IMR-90 (cell line): ENCODE results near the gene ECT2. TPM values are rescaled to one million over a fixed set of nuclear protein-coding genes. Genes with fewer than 3 reads are reported as not detected.

ENCODE experiments used
- ATAC-seq: fragments of 200-7000 bp; cut with Tn5 transposase; 2 replicates; pipeline ENCODE4 v1.9.1; 2020; ENCODE audit warnings: low read depth, mild to moderate bottlenecking, moderate library complexity
- BruUV-seq: library from RNA; stranded (reverse); fragments of 400-500 nt; replicated peaks from 2 replicates; lab custom pipeline; 2021; lab: Mats Ljungman, UMichigan
- CTCF ChIA-PET: fragments of 300-600 bp; formaldehyde crosslinking; extraction: SDS; loops from one replicate; lab custom pipeline; 2021; ENCODE audit warnings: antibody characterized with exemption; lab: Yijun Ruan, JAX
- POLR2A ChIA-PET: fragments of 300-600 bp; sonication (Branson Sonifier 250); formaldehyde crosslinking; loops from one replicate; lab custom pipeline; 2022; ENCODE audit warnings: antibody characterized with exemption; ENCODE audit not compliant: unreplicated experiment; lab: Charles Lee
- DNase-seq: peaks from one replicate; pipeline ENCODE4 v3.0.0; 2013
- H2AFZ ChIP-seq: replicated peaks from 2 replicates; pipeline ENCODE3; 2013; ENCODE audit warnings: low read length, mild to moderate bottlenecking; ENCODE audit not compliant: poor library complexity
- H2AK5ac ChIP-seq: 2 replicates; pipeline ENCODE4 v1.6.1; 2013; ENCODE audit warnings: low read depth, low read length, inconsistent platforms
- H2AK9ac ChIP-seq: replicated peaks from 2 replicates; pipeline ENCODE3; 2013; ENCODE audit warnings: mild to moderate bottlenecking, low read depth, low read length, moderate library complexity; ENCODE audit not compliant: poor library complexity
- H2BK120ac ChIP-seq: 2 replicates; pipeline ENCODE4 v1.6.1; 2013; ENCODE audit warnings: low read depth, low read length, inconsistent platforms
- H2BK15ac ChIP-seq: 3 replicates; pipeline ENCODE4 v1.6.1; 2013; ENCODE audit warnings: low read depth, low read length, inconsistent platforms
- H2BK20ac ChIP-seq: 2 replicates; pipeline ENCODE4 v1.6.1; 2013; ENCODE audit warnings: low read depth, mild to moderate bottlenecking, inconsistent platforms, low read length, moderate library complexity
- H2BK5ac ChIP-seq: 2 replicates; pipeline ENCODE4 v1.6.1; 2013; ENCODE audit warnings: mild to moderate bottlenecking, low read depth, low read length, inconsistent platforms; ENCODE audit not compliant: poor library complexity, severe bottlenecking
- H3K14ac ChIP-seq: replicated peaks from 2 replicates; pipeline ENCODE4 v1.6.1; 2013; ENCODE audit warnings: low read depth, low read length, inconsistent platforms
- H3K18ac ChIP-seq: 2 replicates; pipeline ENCODE4 v1.6.1; 2013; ENCODE audit warnings: low read depth, low read length, control low read depth
- H3K23ac ChIP-seq: 2 replicates; pipeline ENCODE4 v1.6.1; 2013; ENCODE audit warnings: low read depth, low read length, inconsistent platforms
- H3K27ac ChIP-seq: 2 replicates; pipeline ENCODE4 v1.5.1; 2013; ENCODE audit warnings: mild to moderate bottlenecking, control low read depth, low read length; ENCODE audit not compliant: insufficient read depth
- H3K27me3 ChIP-seq: 2 replicates; pipeline ENCODE4 v1.6.1; 2013; ENCODE audit warnings: low read length; ENCODE audit not compliant: control insufficient read depth, insufficient read depth
- H3K36me3 ChIP-seq: 2 replicates; pipeline ENCODE4 v1.6.1; 2013; ENCODE audit warnings: low read length, mixed read lengths; ENCODE audit not compliant: control insufficient read depth, insufficient read depth
- H3K4ac ChIP-seq: 2 replicates; pipeline ENCODE4 v1.6.1; 2013; ENCODE audit warnings: low read depth, low read length, inconsistent platforms
- H3K4me1 ChIP-seq: 2 replicates; pipeline ENCODE4 v1.6.1; 2013; ENCODE audit warnings: low read length, mixed read lengths; ENCODE audit not compliant: control insufficient read depth, insufficient read depth
- H3K4me2 ChIP-seq: 2 replicates; pipeline ENCODE4 v1.6.1; 2013; ENCODE audit warnings: low read depth, mild to moderate bottlenecking, control low read depth, low read length, moderate library complexity
- H3K4me3 ChIP-seq: 2 replicates; pipeline ENCODE4 v1.5.1; 2013; ENCODE audit warnings: low read depth, mild to moderate bottlenecking, control low read depth, low read length, moderate library complexity; ENCODE audit not compliant: insufficient read depth
- H3K56ac ChIP-seq: 2 replicates; pipeline ENCODE4 v1.6.1; 2013; ENCODE audit warnings: low read length, inconsistent platforms; ENCODE audit not compliant: insufficient read depth; ENCODE audit errors: extremely low read depth
- H3K79me1 ChIP-seq, 2 experiments: 2 replicates each; pipeline ENCODE4 v1.6.1; 2013; ENCODE audit warnings: low read length in 2 of 2, inconsistent platforms in 1 of 2, low read depth in 1 of 2
- H3K9ac ChIP-seq: 2 replicates; pipeline ENCODE4 v1.6.1; 2013; ENCODE audit warnings: low read depth, low read length, control low read depth
- H3K9me1 ChIP-seq: 2 replicates; pipeline ENCODE4 v1.6.1; 2013; ENCODE audit warnings: low read length, inconsistent platforms; ENCODE audit not compliant: insufficient read depth
- H3K9me3 ChIP-seq: 2 replicates; pipeline ENCODE4 v1.6.1; 2013; ENCODE audit warnings: low read length; ENCODE audit not compliant: control insufficient read depth, insufficient read depth
- H4K20me1 ChIP-seq: 2 replicates; pipeline ENCODE4 v1.6.1; 2013; ENCODE audit warnings: low read length, inconsistent platforms; ENCODE audit not compliant: insufficient read depth
- H4K5ac ChIP-seq: 2 replicates; pipeline ENCODE4 v1.6.1; 2013; ENCODE audit warnings: mild to moderate bottlenecking, low read depth, low read length, control low read depth
- H4K8ac ChIP-seq, 2 experiments: 2 replicates each; pipeline ENCODE4 v1.6.1; 2013; ENCODE audit warnings: low read depth in 2 of 2, low read length in 2 of 2, control low read depth in 1 of 2, inconsistent platforms in 1 of 2
- H4K91ac ChIP-seq: 2 replicates; pipeline ENCODE4 v1.6.1; 2013; ENCODE audit warnings: low read depth, low read length, inconsistent platforms; ENCODE audit not compliant: insufficient read depth
- CEBPB ChIP-seq: IDR thresholded peaks from 2 replicates; pipeline ENCODE4 v1.6.1; 2012; ENCODE audit warnings: low read depth, low read length, improper control_type of control experiment
- FOS ChIP-seq: fragments of 150-350 bp; IDR thresholded peaks from 2 replicates; pipeline ENCODE4 v1.6.1; 2016; ENCODE audit warnings: low read depth, low read length
- MAZ ChIP-seq: IDR thresholded peaks from 2 replicates; pipeline ENCODE4 v1.6.1; 2012; ENCODE audit warnings: low read depth, mild to moderate bottlenecking, low read length, improper control_type of control experiment, moderate library complexity, borderline replicate concordance
- MXI1 ChIP-seq: IDR thresholded peaks from 2 replicates; pipeline ENCODE4 v1.6.1; 2012; ENCODE audit warnings: low read depth, mild to moderate bottlenecking, low read length, moderate library complexity, borderline replicate concordance
- NFE2L2 ChIP-seq: fragments of 150-350 bp; IDR thresholded peaks from 2 replicates; pipeline ENCODE4 v1.6.1; 2016; ENCODE audit warnings: low read depth, mild to moderate bottlenecking, low read length
- POLR2A ChIP-seq: IDR thresholded peaks from 2 replicates; pipeline ENCODE4 v1.6.1; 2012; ENCODE audit warnings: mild to moderate bottlenecking, low read depth, low read length
- RAD21 ChIP-seq: IDR thresholded peaks from 2 replicates; pipeline ENCODE4 v1.6.1; 2012; ENCODE audit warnings: low read length, improper control_type of control experiment
- RCOR1 ChIP-seq: IDR thresholded peaks from 2 replicates; pipeline ENCODE4 v1.6.1; 2012; ENCODE audit warnings: mild to moderate bottlenecking, low read length, improper control_type of control experiment; ENCODE audit not compliant: insufficient replicate concordance
- SMC3 ChIP-seq: fragments of 150-350 bp; IDR thresholded peaks from 2 replicates; pipeline ENCODE4 v1.6.1; 2016; ENCODE audit warnings: low read depth, mild to moderate bottlenecking, antibody characterized with exemption, low read length, moderate library complexity
- WGBS, 2 experiments: methylation state at CpG; one replicate each; pipeline versions ENCODE4 v1.1.5 to v1.1.7; 2013; ENCODE audit warnings: missing lambda C conversion rate in 2 of 2; ENCODE audit not compliant: insufficient read length in 1 of 2; ENCODE audit errors: extremely low coverage in 2 of 2; 5-methylcytosine and 5-hydroxymethylcytosine counted together
- dilution Hi-C: fragments of 300-500 bp; cut with HindIII; formaldehyde crosslinking; loops from one replicate; pipeline ENCODE4 v1.14.3; 2018; ENCODE audit warnings: low sequenced_read_pairs; ENCODE audit not compliant: unreplicated experiment
- in situ Hi-C: fragments of 300-500 bp; cut with MboI; formaldehyde crosslinking; loops from 3 replicates; pipeline ENCODE4 v1.14.3; 2019; ENCODE audit warnings: low sequenced_read_pairs, inconsistent platforms, mixed read lengths
- intact Hi-C: fragments of 100-400 bp; cut with micrococcal nuclease; formaldehyde crosslinking; loops from 2 replicates; pipeline ENCODE4 v1.10.0; 2022
- polyA plus RNA-seq, 3 experiments: library from polyadenylated mRNA; depleted of rRNA; stranded (reverse); fragments of >200 nt; gene quantifications; 2 replicates each; pipeline ENCODE4 v1.2.3, GENCODE V29; 2012; ENCODE audit warnings: low replicate concordance in 1 of 3
- total RNA-seq: library from RNA; depleted of rRNA; stranded (reverse); fragments of >200 nt; gene quantifications from 2 replicates; pipeline ENCODE4 v1.2.3, GENCODE V29; 2012
- TF ChIP-seq, protein P1 (sequence below): fragments of 150-350 bp; IDR thresholded peaks from 2 replicates; pipeline ENCODE4 v1.6.1; 2016; ENCODE audit warnings: low read depth, mild to moderate bottlenecking, low read length, moderate library complexity, borderline replicate concordance

Gene ECT2
- total and polyA plus RNA-seq, 2 of the 4 experiments (the other 2 are of a cell fraction) = 18.1 to 37.8 TPM

DNA sequence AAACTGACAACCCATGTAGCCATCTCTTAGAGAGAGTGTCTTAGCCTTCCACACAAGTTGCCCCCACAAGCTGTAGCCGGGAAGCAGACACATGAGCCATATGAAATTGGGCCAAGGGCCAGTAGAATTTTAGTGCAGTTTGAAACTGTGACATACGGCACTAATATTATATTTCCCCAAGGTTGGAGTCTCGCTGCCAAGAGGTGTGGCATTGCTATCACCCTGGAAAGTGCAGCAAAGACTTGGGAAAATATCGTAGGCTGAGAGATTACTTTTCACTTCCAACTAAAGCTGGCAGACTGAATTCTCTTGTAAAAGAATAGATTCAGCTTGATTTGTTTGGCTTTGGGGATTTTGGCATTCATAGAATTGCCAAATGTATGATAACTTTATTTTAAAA, 89.2 kb downstream of the ECT2 start:
- Histone ChIP-seq H3K23ac (no peak overlapping the region), H3K9me1 (no peaks in the 10 kb centered on the region), H3K27me3 (peaks cover 13% of the 10 kb centered on the region), H3K9me3 (no peaks in the 10 kb centered on the region), H2AK5ac (no peak overlapping the region), H4K91ac (no peak overlapping the region), H2BK20ac (no peak overlapping the region), H3K18ac (no peak overlapping the region), H3K27ac (no peak overlapping the region), H3K4me1 (no peaks in the 10 kb centered on the region), H2BK5ac (no peak overlapping the region), H4K5ac (no peak overlapping the region), H3K4me3 (no peak overlapping the region), H3K9ac (no peak overlapping the region), H3K14ac (no peak overlapping the region), H2BK15ac (no peak overlapping the region), H3K4ac (no peak overlapping the region), H3K4me2 (no peak overlapping the region), H3K36me3 (no peaks in the 10 kb centered on the region), H2BK120ac (no peak overlapping the region), H2AFZ (no peak overlapping the region), H3K56ac (no peak overlapping the region), H4K8ac (no peak overlapping the region), H2AK9ac (no peak overlapping the region), H3K79me1 (no peaks in the 10 kb centered on the region), H4K20me1 (no peaks in the 10 kb centered on the region)
- dilution Hi-C loops = no loop called here
- intact Hi-C loops = no loop called here
- CTCF ChIA-PET = interaction anchor here (0.6 to 0.7 kb wide), 2 partner anchors 9 to 48 kb away, joined by 3 read pairs; no protein-coding TSS in a partner anchor
- DNase-seq = no peak
- no peak for TF ChIP-seq NFE2L2
- no peak for TF ChIP-seq MAZ
- TF ChIP-seq RAD21 = no peak
- no peak for TF ChIP-seq FOS
- no peak for TF ChIP-seq POLR2A
- TF ChIP-seq SMC3 = no peak
- no peak for TF ChIP-seq MXI1
- TF ChIP-seq, protein P1, sequence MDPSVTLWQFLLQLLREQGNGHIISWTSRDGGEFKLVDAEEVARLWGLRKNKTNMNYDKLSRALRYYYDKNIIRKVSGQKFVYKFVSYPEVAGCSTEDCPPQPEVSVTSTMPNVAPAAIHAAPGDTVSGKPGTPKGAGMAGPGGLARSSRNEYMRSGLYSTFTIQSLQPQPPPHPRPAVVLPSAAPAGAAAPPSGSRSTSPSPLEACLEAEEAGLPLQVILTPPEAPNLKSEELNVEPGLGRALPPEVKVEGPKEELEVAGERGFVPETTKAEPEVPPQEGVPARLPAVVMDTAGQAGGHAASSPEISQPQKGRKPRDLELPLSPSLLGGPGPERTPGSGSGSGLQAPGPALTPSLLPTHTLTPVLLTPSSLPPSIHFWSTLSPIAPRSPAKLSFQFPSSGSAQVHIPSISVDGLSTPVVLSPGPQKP = no peak
- no peak for TF ChIP-seq CEBPB
- TF ChIP-seq RCOR1 = no peak
- POLR2A ChIA-PET = no interaction called here
- in situ Hi-C loops = loop anchor here (10.0 kb wide), 1 partner anchor 205 kb away; no protein-coding TSS in a partner anchor
- ATAC-seq = no peak
- WGBS, 2 experiments = no CpG with 5 or more reads among the region's 4 CpGs
- BruUV-seq = no TSS peak
